NCI-H128 (cell line): ENCODE data around the gene METTL8.

Source experiments
- DNase-seq: peaks from one replicate; lab custom pipeline; 2025; ENCODE audit not compliant: unreplicated experiment; lab: John Stamatoyannopoulos, UW

Gene METTL8

DNA sequence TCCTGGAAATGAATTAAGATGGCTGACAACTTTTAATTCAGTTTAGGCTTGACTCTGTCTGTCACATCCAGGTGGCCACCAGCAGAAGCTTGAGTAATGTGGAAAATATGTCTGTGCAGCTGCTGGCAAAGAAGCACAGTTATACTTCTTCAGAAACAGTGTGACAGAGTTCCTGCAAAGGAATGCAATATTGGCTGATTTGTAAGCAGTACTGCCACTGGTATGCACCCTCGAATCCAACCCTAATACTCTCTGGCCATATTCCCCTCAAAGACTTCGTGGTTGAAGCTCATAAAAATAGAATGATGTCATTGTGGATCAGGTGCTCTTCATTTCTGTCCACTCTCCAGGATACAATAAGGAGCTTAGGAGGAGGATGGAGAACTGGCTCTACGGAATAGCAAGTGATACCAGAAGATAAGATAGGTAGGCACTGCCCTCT lies 86.2 kb downstream of the METTL8 start:
- no peak for DNase-seq

DNA sequence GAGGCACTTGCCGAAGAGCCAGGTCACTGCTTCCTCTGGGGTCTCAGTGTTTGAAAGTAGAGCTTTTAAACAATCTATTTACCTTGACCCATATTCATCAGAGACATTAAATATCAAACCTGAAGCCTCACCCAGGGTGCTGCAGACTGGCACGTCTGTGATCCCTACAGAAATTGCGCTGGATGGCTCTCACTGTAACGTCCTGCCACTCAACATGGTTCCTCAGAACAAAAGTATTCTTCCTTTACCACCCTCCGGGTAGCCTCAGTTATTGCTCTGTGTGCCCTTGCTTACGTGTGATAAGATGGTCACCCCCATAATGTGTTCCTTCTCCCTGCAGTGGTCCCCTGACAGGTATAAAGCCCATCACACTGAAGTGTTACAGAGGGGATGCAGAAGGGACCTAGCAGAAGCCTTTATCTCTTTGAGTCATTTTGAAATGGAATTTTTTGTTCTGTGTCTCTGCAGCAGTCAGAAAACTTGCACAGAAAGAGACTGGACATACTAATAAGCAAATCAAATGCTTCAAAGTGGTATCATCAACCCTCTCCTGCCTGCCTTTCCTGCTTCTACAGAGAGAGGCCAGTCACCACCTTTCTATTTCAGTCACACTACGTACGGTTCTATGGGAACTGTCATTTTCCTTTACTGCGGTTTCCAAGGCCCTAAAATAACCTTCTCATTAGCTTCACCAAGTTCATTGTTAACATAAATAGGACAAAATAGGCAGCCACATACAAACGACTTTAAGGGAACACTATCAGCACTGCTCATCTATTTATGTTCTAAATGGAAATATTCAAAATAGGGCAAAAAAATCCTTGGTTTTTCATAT lies 86.8 kb downstream of the METTL8 start:
- no peak for DNase-seq

DNA sequence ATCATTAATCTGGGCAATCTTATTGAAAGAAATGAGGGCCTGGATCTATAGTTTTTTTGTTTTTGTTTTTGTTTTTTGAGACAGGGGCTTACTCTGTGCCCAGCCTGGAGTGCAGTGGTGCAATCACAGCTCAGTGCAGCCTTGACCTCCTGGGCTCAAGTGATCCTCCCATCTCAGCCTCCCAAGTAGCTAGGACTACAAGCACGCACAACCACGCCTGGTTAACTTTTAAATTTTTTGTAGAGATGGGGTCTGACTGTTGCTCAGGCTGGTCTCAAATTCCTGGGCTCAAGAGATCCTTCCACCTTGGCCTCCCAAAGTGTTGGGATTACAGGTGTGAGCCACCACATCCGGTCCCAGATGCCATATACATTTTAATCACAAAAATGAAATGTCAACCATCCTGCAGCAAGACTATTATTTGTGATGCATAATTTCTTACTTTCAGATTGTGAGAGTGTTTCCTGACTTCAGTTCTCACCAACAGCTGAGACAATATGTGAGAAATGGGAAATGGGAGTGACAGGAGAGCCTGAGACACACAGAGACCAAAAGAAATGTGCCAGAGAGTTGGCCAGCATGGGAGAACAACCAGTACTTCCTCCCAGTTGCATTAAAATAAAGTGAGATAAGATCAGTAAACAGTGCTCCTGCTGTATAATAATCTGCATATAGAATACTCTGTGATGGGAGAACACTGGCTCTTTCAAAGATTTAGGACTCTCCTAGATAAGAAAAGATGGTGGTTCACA lies 87.6 kb downstream of the METTL8 start:
- DNase-seq = no peak

DNA sequence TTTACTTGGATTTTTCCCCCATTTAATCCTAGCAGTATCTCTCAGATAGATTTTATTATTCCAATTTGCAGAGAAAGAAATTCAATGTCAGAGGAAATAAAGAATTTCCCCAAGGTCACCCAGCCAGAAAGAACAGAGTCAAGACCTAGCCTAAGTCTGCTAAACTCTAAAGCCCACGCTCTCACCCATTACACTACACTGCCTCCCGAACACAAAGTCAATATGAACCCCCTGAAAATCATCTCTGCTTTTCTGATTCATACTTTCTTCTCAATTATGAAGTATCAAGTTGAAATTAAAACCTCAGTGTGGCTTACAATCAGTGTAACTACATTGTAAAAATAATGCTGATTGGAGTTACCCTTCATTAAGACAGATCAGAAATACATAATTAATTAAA lies 89.6 kb downstream of the METTL8 start:
- no peak for DNase-seq

DNA sequence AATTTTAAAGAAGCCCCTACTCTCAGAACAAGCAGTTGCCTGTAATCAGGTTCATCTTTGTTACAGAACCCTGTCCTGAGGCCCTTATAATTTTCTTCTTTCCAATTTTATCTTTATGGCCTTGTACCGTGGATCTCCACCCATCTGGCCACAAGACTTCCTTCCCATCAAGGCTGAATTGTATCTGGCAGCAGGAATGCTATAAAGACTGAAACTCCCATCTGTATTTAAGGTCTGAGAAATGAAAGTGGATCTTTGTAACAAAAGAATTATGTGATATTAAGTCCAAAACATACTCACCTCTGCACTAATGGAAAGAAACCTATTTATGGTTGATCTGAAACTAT lies 91.8 kb downstream of the METTL8 start:
- no peak for DNase-seq

DNA sequence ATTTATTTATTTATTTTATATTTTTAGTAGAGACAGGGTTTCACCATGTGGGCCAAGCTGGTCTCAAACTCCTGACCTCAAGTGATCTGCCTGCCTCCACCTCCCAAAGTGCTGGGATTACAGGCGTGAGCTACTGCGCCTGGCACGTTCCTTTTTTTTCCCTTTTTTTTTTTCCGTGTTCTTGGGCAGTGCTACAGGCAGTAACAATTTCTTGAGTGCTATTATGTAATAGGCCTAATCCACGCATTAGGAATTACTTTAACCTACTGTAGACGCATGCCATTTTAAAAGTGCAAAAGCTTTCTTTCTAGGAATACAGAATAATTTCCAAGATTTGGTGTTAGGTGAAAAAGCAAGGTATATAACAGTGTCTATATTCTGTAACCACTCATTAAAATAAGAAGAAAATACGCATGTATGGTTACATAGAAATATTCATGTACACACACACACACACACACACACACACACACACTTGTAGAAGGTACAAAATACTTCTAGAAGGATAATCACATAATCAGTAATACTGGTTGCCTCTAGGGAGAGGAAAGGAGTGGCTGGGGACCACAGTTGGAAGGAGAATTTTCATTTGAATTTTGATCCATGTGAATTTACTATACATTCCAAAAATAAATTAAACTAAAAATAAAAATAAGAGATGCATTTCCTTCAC lies 92.3 kb downstream of the METTL8 start:
- no peak for DNase-seq

DNA sequence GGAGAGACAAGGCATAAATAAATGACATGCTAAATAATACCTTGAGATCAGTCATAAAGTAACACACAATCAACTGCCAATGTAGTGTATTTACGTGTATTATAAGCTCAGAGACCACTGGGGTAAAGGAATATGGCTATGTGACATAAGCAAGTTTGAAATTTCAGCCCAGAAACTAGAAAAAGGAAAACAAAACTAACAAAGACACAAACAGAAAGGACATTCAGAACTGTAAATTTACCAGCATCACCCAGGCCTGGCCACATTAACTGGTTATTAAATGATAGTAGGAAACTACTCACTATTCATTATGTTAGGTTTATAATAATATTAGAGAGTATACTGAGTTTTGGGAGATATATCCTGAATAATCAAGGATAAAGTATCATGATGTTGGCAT lies 98.8 kb downstream of the METTL8 start:
- no peak for DNase-seq

DNA sequence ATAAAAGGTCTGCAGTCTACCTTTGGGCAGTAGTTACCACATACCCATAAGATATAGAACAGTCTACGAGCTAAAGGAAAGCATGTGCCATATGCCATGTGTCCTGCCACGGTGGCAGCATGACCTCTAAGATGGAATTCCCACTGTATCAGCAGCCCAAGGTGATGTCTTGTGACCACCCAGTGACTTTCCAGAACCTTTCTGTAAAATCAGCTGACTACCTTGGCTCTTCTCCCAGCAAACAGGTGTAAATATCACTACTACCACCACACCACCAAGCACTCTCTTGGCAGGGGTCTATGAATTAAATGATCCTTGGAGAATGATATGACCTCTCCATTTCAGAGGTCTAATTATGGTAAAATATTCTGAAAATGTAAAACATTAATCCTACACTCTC lies 99.6 kb downstream of the METTL8 start:
- no peak for DNase-seq

DNA sequence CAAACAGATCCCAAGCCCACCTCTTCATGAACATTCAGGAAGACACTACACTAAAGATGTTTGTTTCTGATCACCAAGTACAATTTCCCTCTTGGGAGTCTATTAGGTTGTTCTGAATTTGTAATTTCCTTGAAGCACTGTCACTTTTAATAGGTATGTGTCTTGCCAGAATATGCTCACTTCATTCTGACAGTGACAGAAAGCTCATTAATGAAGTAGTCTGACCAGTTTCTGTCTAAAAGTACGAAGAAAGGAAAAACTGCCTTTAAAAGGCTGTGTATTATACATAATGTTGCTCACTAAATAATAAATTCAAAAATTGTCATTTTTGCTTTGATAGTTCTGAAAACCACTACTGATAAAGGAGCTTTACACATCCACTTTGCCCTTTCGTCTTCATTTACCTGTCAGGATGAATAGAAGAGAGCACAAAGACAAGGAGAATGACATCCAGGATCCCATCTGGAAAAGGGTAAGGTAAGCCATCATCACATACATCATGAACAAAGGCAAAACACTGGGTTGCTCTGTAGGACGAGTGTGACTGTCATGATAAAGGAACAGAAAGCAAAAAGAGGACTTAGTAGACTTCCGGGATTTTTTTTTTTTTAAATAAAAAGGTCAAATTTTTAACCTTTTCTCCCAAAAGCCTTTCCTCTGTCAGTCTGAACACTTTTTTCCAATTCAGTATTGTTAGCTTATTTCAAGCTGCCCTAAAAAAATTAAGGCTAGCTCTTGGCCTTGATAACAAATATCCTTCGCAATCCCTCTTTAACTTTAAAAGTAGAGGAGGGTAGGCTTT lies 103.4 kb downstream of the METTL8 start:
- DNase-seq = no peak

DNA sequence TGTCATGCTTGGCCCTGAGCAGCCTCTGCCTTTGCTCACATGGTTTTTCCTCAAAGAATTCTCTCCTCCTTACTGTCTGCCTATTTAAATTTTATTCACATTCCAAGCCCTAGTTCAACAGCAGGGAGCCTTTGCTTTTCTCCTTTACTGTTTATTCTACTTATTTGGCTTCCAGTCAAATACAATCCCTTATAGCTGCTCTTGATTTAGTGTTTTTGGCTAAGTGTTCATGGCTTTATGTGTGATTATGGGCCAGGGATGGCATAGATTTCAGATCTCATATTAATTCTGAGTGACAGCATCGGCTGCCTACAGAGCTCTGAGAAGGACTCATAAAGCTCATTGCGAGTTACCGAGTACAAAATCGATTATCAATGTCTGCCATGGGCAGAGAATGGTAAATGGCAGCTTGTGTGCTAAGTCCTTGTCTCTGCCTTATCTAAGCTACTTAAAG lies 106.7 kb downstream of the METTL8 start:
- DNase-seq = no peak

DNA sequence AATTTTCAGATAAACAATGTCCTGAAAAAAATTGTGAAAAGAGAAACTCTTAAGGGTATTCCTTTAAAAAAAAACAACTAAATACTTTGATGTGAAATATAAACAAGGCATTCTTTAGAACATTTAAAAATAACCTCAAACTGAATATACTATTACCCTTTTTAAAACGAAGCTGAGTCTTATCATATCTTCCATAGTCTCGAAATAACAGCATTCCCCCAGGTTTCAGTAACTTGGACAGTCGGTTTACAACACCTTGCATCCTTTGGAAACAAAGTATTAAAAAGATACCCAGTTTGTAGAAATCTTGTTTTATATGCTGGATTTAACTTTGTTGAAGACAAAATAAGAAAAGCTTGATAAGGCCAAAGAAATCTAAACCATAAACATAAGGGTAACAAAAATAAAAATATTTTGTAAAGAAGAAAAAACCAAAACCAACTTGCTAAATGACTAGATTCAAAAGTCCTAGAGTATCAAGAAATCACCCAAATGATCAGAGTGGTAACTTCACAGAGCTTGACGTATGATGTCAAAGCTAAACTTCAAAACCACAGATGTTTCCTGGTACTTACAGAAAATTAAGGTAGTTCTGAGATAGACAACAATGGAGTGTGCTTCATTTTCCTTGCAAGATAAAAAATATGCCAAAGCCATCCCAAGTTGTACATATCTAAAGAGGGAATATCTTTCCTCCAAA lies 107.8 kb downstream of the METTL8 start:
- no peak for DNase-seq

DNA sequence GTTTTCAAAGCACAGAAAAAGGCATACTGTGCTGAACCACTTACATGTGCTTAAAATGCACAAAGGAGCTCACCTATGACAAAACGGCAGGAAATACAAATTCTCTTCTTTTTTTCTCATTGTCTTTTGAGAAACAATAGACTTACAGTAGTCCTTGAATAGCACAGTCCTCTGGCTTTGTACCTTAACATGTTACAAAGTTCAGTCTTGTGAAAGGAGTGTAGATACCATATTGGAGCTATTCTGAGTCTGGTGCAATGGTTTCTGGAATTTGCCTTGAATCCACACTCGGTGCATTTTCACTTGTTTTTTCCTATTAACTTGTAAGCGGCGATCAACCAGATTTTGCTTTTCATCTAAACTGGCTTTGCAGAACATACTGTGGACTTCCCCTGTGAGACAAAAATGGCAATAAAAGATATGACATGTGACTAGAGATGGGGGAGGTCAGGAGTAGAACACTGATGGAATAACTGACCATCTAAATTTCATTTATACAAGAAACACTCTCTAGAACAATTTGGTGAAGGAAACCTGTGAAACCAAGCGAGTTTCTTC lies 109.7 kb downstream of the METTL8 start:
- DNase-seq = no peak

DNA sequence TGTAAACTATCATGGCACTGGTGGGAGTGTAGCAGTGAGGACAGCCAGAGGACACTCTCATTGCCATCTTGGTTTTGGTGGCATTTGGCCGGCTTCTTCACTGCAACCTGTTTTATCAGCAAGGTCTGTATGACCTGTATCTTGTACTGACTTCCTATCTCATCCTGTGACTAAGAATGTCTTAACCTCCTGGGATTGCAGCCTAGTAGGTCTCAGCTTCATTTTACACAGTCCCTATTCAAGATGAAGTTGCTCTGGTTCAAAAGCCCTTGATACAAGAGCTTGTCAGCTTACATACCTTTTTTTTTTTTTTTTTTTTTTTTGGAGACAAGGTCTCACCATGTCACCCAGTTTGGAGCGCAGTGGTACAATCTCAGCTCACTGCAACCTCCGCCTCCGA lies 110.9 kb downstream of the METTL8 start:
- no peak for DNase-seq

DNA sequence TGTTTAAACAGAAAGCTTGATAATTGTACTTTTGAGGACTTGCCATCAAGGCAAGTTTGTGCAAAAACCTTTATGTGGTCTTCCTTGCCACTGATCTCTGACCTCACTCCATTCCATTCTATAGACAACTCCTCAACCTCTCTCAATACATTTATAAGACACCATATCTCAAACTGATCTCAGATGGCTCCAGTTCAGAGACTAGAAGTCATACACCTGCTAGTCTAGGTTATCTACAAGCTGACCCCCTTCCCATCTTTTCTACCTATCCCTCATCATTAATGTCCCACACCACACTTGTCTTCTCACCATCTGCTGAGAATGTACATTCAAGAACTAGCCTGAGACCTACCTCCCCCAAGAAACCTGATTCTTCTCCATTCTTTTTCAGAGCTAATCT lies 113.1 kb downstream of the METTL8 start:
- no peak for DNase-seq

DNA sequence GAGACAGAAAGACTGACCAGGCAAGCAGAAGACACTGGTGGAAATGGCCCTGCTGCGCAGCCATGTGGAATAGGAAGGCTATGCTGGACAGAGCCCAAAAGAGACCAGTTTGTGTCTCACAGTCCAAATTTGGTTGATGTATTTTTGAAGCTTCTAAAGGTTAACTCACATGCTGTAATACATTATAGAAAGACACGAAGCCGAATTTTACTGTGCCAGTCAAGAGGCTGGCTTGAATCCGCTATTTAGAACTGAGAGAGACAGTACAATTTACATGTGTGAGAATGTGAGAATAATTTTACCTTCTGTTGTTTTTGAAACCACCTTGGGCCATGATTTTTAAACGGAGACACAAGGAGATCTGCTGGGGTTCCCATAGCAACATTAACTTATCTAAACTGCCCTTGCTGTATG lies 113.6 kb downstream of the METTL8 start:
- no peak for DNase-seq

DNA sequence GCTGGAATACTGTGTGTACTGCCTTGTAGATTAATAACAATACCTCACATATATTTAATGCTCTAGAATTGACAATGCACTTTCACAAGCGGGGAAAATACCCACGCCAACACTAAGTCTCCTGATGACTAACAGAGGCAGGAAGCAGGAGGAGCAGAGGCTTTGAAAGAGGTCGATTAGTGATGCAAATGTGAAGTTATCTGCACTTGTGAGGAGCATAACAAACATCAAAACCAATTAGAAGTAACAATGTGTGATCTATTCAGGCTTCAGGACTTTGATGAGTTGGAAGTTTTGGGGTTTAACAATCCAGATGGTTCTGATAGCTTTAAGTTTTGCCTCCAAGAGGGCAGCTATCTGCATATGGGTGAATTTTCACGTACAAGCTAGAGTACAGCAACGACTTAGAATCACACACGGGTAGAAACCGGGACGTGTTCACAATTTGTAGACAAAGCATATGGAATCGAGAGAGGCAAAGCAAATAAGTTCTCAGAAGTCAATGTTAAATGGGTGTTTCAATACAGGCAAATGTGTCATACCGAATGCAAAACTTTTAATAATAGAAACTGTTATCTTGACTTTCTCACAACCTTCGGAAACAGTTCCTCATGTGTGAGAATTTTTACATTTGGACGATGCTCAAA lies 114.5 kb downstream of the METTL8 start:
- no peak for DNase-seq

DNA sequence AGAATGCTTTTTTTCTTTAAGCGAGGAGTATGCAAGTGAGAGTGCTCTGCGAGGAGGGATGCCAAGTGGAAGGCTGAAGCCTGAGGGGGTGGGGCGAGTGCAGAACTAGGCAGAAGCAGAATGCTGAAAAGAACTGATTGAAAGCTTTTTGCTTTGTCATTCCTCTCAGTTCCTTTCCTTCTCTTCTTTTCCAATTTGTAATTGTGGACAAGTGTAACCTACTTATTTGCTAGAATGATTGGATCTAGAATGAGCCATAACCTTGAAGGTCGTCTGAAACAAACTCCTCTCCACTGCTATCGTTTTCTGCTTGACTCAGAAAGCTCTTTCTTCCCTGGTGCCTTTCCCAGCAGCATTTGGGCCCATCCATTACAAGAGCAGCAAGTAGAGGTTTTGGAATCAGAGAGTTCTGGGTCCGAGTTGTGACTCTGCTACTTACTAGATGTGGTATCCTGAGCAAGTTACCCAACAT lies 115.3 kb downstream of the METTL8 start:
- no peak for DNase-seq

DNA sequence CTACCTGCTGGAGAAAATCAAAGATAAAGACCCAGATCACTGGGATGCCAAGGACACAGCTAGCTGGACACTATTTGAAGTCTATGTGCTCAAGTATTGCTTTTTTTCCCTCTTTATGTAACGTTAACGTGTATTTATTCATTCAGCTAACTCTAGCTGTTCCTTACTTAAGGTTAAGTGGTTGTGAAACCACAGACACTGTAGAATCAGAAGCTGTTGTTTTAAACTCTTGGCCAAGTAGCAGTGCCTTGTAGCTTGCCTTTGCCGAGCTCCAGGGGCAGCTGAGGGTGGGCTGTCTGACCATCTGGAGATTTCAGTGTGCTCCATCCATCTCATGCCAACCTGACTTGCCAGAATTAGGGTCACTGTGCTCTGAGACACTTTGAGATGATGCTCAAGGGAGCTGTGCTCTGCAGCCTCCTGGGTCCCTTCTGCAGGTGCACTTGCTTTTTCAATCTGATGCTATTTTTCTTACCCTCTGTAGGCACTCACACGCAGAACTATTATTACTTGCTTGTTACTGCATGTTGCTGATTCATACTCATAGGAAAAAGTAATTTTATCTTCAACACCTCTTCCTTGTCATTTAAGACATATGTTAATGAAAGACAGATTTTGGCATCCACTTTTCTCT lies 116.2 kb downstream of the METTL8 start:
- DNase-seq = no peak

DNA sequence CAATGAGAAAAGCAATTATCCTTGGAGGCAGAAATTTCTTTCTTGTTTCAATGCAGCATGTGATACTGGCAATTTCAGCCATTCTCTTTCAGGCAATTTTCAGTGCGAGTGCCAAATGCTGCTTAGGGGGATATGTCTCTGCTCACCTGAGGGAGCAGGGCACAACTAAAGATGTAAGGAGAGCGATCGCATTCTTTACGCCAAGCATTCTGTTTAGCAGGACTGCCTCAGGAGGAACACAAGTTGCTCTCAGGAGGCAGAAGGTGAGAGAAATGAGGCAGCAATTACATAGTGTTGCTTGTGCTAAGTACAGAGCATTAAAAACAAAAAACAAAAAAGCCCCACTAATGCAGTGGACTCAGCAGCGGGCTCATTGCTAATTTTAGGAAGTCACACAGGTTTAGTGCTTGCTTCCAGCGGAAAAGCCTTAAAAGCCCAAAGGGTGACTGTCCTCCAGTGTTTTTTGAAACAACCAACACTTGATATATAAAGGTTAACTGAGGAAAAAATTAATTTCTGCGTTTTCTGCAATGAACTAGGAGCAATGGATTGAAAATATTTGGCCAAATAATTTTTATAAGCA lies 116.9 kb downstream of the METTL8 start:
- no peak for DNase-seq
